ENCODE data around the gene GSK3B.
A peak's percentile ranks its signal among the peaks of the same experiment; 100 is the strongest.
"Not testable (repeated sequence)": the region's sequence is repeated elsewhere in the genome, so short reads cannot be mapped to it uniquely, and the experiment has no call there.

Gene GSK3B

GRCh38 chr3:120052225-120052624, 42.0 kb downstream of the GSK3B start:
- no peak for DNase-seq

DNA sequence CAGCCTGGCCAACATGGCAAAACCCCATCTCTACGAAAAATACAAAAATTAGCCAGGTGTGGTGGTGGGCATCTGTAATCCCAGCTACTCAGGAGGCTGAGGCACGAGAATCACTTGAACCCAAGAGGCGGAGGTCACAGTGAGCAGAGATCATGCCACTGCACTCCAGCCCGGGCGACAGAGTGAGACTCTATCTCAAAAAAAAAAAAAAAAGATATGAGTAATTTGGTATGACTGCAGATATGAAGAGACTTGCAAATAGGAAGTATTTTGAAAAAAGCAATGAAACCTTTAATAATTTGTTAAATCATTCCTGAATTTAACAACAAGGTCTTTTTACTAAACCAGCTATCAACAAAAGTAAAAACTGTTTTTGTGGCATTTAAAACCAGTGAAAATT, 42.7 kb downstream of the GSK3B start:
- not testable (repeated sequence) for DNase-seq

DNA sequence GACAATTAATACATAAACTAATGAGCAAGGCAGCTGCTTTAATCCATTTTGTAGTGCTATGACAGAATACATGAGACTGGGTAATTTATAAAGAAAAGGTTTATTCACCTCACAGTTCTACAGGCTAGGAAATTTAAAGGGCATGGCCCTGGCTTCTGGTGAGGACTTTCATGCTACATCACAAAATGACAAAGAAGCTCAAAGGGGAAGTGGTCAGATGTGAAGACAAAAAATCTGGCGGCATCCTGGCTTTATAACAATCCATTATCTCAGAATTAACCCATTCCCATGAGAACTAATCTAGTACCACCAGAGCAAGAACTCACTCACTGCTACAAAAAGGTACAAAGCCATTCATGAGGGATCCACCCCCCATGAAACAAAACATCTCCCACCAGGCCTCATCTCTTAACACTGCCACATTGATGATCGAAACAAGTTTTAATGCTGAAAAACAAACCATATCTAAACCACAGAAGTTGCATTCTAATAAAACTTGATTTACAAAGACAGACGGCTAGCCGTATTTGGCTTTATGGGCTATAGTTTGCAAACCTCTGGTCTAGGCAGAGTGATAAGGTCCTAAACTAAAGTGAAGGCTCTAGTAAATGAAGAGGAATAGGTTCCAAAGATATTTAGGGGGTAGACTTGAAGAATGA, 44.2 kb downstream of the GSK3B start:
- DNase-seq: no peak

DNA sequence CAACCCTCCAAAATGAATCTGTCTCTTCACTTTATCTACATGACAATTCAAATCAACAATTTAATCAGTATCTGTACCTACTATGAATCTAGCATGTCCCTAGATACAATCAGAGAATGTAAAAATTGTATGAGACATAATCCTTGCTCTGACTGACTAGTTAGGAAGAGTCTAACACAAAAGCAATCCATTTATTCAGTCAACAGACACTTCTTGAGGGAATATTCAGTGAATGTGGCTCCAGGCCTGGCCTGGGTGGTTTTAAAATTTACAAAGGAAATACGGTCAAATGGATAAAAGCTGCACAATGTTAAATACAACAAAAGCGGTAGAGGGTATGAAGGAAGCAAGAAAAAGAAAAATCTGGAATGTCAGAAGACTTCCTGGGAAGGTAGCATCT, 45.2 kb downstream of the GSK3B start:
- no peak for DNase-seq

- DNase-seq: no peak
Measured at GRCh38 chr3:120048355-120049041, 45.7 kb downstream of the GSK3B start.

- DNase-seq: no peak
Measured at GRCh38 chr3:120047686-120048085, 46.6 kb downstream of the GSK3B start.

DNA sequence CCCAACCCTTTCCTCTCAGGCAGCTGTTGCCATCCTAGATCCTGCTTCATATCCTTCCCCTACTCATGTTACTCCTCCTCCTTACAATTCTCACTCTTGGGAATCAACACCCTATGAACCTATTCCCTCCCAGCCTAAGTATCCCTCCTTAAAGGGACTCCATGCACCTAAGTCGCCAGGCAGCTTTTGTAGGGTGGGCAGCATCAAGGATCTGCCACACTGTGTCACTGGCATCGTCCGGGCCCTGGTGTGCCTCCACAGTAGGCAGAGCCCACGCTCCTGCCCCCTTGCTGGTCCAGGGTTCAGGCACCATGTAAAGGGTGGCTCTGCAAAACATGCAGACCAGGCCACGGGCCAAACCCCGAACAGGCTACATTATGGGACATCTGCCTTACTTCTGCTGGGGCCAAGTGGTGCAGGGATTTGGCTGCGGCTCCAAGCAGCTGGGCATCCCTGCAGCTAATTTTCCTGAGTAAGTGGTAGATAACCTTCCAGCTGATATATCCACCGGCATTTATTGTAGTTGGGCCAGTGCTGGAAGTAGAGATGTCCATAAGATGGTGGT, 53.4 kb downstream of the GSK3B start:
- DNase-seq: no peak

GRCh38 chr3:120039642-120040610, 54.3 kb downstream of the GSK3B start:
- no peak for DNase-seq

GRCh38 chr3:120033596-120033995, 60.7 kb downstream of the GSK3B start:
- DNase-seq: no peak

DNA sequence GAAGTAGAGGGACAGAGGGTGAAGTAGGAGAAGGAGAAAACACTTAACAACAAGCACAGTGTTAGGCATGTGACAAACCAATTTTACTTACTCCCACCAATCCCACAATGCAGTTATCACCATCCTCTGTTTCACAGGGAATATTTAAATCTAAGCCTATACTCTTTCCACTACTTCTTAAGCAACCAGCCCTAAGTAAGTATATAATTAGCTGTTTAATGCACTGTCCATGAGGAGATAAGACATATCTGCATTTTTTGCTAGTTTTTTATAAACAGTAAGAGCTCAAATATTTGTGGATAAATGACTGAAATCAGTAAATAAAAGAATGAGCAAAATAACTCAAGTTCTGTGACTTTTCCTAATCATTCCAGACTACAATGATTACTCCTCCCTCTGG, 62.7 kb downstream of the GSK3B start:
- no peak for DNase-seq

- no peak for DNase-seq
Measured at GRCh38 chr3:120029749-120030148, 64.5 kb downstream of the GSK3B start.

DNA sequence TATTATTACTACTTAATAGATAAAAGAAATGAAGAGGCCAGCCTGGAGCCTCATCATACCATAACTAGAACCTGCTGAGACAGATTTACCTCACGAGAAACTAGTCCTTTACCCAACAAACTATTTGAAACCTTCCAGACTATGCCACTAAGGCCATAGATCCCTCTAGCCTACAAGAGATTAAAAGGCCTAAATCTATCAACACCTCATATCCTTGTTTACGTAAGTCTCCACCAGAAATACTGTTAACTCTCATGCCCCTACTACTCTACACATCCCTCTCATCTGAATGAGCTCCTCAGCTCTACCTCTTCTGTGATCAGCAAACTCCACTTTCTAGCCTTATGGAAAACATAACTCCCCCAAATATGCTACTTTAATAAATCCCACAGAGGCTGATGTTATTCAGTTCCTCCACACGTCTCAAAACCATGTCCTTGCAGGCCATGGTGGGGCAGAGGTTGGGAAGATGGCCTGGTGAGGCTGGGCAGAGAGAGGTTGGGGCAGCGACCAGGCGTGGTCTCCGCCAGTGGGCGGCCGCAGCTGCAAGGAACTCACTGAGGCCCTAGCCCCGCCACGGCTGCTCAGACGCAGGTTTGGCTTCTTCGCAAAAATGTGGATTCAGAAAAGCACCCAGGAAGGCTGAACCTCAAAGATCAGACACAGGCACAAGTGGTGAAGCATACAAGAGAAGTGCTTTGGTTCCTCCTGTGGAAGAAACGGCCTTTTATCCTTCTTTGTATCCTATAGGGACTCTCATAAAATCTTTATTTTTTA, 65.8 kb downstream of the GSK3B start:
- DNase-seq: no peak

GRCh38 chr3:120027226-120027625, 67.0 kb downstream of the GSK3B start:
- no peak for DNase-seq

- peak; percentile 14 for DNase-seq
Measured at GRCh38 chr3:120025520-120025919, 68.7 kb downstream of the GSK3B start.

- no peak for DNase-seq
Measured at GRCh38 chr3:120024103-120024502, 70.1 kb downstream of the GSK3B start.

GRCh38 chr3:120022729-120023128, 71.5 kb downstream of the GSK3B start:
- no peak for DNase-seq

- no peak for DNase-seq
Measured at GRCh38 chr3:120021523-120021922, 72.7 kb downstream of the GSK3B start.

- no peak for DNase-seq
Measured at GRCh38 chr3:120018299-120018698, 75.9 kb downstream of the GSK3B start.

- no peak for DNase-seq
Measured at GRCh38 chr3:120017692-120018091, 76.6 kb downstream of the GSK3B start.

GRCh38 chr3:120013481-120013880, 80.8 kb downstream of the GSK3B start:
- no peak for DNase-seq

GRCh38 chr3:120005741-120006140, 88.5 kb downstream of the GSK3B start:
- DNase-seq: not testable (repeated sequence)

GRCh38 chr3:120004008-120004498, 90.2 kb downstream of the GSK3B start:
- DNase-seq: peak; percentile 41
